NCI-H1436 (cell line): ENCODE results near the gene PDE4D.
"Not testable (repeated sequence)": the region's sequence is repeated elsewhere in the genome, so short reads cannot be mapped to it uniquely, and the experiment has no call there.

ENCODE experiments used
- DNase-seq: peaks from one replicate; lab custom pipeline; 2025; lab: John Stamatoyannopoulos, UW

PDE4D gene

DNA sequence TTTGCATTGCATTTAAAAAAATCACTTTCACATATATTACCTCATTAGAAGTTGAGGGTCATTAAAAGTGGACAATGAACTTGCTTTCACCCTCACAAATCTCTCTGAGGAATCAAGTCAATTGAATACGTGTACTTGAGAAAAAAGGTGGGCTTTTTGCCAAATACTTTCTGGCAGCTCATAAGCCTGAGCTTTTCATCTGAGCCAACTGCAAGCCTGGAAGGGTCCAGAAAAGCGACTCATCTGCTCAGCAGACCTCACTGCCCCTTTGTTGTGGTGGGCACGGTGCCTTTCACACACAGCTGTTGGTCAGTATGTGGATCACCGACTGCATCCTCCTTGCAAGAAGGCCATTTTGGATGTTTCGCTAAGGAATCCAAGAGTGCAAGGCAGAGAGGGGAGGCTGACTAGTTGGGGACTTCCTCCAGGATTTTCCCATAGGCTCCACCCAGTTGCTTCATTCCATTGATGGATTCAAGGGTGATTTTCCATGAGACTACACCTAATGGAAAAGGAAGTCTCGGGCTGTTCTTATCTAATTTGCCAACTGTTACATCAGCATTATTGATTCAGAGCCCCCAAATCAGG, 564.7 kb downstream of the PDE4D start:
- DNase-seq, result peak; percentile 51

DNA sequence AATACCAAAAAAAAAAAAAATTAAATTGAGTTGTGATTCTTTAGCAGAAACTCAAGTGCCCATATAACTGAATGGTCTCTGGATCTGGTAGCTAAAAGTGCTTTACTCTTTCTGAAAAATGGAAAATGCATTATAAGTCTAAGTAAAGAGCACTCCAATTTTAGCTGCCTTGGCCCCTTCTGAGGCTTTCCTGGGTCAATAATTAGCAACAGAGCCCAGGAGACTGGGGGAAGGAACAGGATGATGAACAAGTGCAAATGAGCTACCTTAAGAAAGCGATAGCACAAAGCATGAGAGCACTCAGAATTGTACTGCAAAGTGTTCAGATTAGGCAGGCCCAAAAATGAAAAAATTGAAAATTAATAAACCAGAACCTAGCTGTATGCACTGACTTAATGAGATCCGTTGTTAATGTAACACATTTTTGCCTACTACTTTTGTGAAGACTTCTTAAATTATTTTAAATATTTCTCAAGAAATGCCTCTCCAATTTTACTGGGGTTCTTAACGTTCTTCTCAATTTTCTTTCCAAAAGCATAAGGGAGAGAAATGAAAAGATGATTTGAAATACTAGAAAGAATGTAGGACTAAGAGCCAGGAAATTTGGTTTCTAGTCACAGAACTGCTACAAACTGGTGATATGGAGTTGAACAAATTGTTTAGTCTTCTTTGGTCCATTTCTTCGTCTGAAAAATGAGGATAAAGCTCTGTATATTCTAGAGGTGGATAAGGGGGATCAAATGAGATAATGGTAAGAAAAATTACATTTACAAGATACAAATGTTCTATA, 566.1 kb downstream of the PDE4D start:
- DNase-seq, result no peak

- no peak for DNase-seq
These were observed 566.9 kb downstream of the PDE4D start for GRCh38 chr5:59326596-59326995.

- DNase-seq, result no peak
These were observed 568.5 kb downstream of the PDE4D start for GRCh38 chr5:59325070-59325469.

GRCh38 chr5:59322894-59323293, 570.6 kb downstream of the PDE4D start:
- no peak for DNase-seq

DNA sequence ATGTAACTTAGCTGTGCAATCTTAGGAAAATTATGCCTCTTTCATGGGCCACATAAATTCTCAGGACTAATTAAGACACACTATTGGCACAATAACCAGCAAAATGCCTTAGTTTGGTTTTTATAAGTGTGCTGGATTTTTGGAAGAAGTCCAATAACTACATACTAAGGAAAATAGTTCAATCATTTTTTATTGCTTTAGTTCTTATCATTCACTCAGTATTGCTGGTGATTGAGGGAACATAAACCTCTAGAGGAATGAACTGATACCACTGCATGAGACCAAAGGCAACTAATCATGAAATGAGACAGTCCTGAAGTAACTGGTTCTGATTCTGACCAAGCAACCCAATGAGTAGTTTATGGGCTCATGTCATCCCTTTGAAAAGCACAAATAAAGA, 571.5 kb downstream of the PDE4D start:
- no peak for DNase-seq

DNA sequence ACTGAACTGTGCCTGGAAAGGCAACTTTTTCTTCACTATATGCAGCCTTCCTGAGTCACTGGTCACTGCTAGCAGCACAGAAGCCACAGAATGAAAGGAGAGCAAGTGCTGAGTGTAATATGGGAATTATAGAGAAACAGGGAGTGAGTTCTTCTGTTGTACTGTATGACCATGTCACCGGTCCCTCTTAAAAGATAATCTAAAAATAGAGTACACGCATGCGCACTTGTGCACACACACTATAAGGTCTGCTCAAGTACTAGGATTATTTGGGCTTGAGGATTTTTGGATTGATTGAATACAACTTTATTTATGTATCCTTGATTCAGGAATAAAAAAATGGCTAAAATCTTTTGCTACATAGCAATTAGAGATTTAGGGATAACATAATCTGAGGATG, 571.9 kb downstream of the PDE4D start:
- no peak for DNase-seq

DNA sequence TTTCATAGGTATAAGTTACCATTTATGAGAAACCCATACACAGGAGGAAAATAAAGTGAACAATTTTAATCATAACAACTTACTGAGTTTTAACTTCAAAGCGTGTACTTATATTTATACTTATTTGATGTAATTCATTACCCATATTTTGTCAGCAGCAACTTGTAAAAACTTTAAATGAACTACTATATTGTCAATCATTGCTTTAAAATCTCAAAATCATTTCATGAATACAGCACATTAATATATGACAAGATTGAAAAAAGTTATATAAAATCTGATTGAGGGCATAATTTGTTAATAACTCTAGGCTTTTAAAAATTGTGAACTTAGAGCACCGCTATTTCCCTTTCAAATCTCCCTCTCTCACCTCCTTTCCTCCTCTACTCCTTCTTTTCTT, 573.1 kb downstream of the PDE4D start:
- DNase-seq, result no peak

- no peak for DNase-seq
These were observed 574.3 kb downstream of the PDE4D start for GRCh38 chr5:59319250-59319649.

DNA sequence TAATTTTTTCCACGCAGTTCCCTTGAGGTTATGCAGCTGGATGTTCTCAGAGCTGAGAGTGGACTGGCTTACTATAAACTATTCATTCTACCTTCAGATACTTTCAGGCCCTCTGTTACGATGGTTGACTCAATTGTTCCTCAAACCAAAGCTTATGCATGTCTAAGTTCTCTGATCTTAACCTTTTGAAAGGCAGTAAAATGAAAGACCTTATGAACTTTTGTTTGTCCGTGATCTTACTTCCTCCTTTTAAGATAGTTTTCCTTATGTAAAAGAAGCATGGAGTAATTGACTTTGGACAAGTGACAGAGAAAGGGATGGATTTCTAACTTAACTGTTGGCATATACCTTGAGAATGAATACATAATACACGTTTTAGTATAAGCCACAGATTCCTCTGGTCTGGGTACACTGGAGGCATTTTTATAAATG, 575.7 kb downstream of the PDE4D start:
- no peak for DNase-seq

DNA sequence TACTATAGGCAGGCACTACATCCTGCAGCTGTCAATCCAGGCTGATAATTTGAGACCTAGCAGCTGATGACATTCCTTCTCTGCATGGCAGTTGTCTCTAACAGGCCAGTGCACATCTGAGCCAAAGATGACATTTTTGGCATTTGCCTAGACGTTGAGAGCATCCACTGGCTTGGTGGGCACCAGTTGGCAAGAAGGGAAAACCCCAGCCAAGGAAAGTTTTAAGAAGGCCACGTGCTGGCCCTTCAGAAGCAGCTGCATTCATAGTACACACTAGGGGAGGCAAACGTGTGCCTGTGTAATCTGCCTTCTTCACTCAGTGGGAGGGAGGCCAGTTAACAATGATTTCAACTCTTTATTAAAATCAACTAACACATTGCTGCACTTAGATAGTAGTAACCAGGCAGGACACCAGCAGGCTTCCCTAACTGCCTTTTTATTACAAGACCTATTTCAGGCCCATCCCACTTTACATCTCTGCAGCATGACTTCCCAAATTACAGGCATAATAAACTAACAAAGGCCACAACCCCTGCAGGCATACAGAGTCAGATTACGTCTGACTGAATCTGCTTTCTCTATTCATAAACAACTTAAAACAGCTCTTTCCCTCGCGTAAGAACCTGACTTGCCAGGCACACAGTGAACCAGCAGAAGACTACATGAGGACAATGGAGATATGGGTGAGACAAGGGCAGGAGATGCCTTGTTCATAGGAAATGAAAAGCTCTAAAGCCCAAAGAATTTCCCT, 576.3 kb downstream of the PDE4D start:
- peak; percentile 11 for DNase-seq

DNA sequence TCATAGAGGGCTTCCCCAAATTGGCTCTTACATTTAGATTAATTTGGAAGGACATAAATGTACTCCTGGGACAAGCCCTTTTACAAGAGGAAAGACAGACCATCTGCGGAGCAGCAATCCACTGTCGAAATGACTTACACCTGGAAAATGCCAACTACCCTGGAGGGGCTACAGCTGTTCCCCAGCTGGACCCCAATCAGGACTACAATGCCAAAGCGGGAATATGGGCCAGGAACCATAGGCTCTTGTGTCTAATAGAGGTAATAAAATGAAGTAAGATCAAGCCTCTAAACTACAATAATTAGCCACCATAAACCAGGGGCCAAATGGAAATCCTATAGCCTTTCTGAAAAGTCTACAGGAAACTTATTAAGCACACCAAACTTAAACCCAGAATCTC, 581.3 kb downstream of the PDE4D start:
- no peak for DNase-seq

- not testable (repeated sequence) for DNase-seq
These were observed 584.8 kb downstream of the PDE4D start for GRCh38 chr5:59308685-59309084.

DNA sequence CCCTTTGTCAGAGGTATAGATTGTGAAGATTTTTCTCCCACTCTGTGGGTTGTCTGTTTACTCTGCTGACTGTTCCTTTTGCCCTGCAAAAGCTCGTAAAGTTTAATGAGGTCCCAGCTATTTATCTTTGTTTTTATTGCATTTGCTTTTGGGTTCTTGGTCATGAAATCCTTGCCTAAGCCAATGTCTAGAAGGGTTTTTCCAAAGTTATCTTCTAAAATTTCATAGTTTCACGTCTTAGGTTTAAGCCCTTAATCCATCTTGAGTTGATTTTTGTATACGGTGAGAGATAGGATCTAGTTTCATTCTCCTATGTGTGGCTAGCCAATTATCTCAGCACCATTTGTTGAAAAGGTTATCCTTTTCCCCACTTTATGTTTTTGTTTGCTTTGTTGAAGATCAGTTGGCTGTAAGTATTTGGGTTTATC, 590.2 kb downstream of the PDE4D start:
- not testable (repeated sequence) for DNase-seq

- not testable (repeated sequence) for DNase-seq
These were observed 591.0 kb downstream of the PDE4D start for GRCh38 chr5:59302509-59302908.

DNA sequence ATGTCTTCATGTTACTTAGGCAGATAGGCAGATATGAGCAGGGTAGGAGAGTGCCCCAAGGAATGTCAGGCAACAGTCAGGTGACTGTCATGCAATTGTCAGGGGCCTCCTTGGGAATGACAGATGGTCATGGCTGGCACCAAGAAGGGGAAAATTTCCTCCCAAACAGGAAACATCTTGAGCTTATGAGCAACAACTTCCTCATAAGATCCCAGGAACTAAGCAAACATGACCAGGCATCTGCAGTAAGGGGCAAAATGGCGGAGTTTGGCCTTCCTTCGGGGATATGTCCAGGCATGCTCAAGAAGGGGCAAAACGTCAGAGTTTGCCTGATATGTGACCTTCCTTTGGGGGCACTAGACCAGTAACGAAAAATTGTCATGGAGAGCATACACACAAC, 591.8 kb downstream of the PDE4D start:
- no peak for DNase-seq

GRCh38 chr5:59300930-59301329, 592.6 kb downstream of the PDE4D start:
- no peak for DNase-seq

DNA sequence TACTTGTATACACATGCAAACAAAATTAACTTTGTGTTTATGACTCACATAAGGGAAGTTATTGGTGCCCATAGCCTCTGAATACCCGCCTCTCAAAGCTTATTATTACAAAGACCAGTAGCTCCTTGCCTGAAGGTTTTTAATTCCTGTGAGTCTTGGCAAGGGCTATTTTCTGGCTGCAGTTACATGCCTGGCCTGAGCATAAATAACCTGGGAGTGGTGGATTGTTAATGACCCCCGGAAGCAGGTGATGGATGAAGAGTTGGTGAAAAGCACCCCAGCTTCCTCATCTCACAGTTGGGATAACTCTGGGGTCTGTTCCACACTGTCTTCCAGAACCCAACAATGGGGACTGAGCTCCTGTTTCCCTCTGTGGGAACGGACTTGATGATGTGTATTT, 594.5 kb downstream of the PDE4D start:
- no peak for DNase-seq

DNA sequence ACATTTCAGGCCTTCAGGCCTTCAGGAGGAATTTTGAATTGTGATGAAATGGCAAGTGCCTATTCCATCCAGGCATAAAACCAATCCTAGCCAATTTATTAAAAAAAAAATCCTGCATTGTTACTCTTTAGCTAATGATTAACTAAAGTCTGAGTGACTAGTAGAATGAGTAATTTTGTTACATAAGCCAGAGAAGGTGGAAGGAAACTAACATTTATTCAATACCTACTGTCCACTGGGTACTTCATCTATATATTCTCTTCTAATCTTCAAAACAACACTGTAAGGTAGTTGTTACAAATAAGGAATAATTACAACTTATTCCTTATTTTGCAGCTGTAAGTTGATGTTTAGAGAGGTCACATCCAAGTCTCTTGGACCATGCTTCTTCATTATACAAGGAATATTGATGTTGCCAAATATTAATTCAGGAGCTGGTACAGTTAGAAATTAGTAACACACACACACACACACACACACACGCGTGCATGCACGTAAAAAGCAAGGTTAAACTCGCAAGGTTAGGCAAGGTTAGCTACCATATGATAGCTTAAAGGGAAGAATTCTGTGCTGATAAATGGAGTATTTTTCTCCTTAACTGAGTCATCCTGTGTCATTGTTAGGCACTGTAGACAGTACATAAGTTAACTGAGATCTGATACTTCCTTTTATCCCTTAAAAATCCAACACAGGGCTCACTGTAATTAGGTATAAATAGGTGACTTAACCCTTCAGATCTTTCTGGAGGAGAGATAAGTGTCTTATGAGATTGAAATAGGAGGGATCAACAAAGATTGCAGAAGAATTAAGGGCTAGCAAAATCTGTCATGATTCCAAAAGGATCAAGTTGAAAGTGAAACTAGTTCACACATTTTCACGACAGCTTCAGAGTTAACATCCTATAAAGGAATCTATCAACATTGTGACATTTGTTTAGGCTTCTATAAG, 596.9 kb downstream of the PDE4D start:
- no peak for DNase-seq

DNA sequence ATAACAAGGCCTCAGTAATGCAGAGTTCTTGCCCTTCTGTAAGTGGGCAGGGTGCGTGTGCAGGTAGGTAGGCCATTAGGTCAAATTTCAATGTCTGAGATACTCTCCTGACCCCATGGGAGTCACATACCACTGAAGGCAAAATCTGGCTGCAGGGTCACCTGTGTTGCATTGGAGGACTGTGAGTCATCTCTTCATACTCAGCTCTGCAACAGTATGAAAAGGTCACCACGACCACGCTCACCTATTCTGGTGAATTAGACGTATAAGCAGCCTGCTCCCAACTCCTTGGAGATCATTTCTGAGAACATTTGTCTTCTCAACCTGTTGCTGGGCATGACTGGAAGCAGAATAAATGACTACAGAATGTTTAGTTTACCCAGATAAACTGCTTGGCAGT, 599.8 kb downstream of the PDE4D start:
- no peak for DNase-seq

DNA sequence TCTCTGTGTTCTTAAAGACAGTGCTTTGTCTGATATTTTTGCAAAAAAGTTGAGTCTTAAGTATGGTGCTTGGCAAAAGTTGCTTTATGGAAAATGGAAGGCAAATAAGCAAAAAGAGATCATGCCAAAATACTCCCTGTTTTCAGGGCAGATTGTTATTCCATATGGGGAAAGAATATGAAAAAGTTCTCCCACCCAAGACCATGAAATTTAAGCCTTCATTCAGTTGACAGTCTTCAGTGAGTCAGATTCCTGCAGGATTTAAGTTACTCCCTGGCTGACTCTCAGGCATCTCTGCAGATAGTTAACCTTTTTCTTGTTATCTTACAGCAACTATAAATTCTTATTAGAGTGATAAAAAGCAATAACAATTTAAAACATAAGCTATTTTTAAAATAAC, 601.6 kb downstream of the PDE4D start:
- no peak for DNase-seq

GRCh38 chr5:59287884-59288283, 605.6 kb downstream of the PDE4D start:
- DNase-seq, result no peak
